ENCODE results near the gene TMEM163. TPM values are rescaled to one million over a fixed set of nuclear protein-coding genes. Genes with fewer than 3 reads are reported as not detected.
A peak's percentile ranks its signal among the peaks of the same experiment; 100 is the strongest.

Gene TMEM163
- total and polyA plus RNA-seq, 4 donors, result 13.7 to 77.7 (median 53.6) TPM

DNA sequence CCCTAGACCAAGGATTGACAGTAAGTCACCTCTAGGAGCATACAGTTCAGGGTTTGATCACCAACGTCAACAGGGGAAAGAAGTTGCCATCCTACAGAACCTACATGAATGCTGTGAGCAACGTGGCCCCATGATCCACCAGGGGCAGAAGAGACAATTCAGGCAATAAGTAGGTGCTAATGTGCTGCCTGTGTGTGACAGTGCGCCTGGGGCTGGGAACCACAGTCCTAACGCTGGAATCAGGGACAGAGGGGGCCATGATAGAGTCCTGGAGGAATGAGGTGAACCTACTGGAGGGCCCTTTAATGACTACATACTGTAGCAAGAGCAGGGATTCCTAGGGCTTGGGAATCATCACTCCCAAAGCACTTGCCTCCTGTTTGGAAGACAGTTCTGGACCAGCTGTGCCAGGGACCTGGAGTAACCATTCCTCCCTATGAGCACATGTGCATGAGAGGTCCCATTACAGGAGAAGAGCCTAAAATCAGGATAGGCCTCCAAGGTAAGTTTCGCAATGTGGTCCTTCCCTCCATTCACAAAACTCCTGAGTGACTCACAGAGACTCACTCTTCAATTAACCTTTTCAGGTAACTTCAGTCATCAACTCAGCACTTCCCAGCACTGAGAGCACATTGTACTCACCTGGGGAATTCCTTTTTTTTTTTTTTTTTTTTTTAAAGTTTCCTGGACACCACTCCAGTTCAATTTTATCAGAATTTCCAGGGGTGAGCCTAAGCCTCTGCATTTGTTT lies 214.0 kb downstream of the TMEM163 start:
- DNase-seq (ENCODE audit: low read depth in 4 of 6, low spot score in 6 of 6), result no peak
- Histone ChIP-seq H3K27me3 (ENCODE audit: control insufficient read depth, insufficient read depth, low read length) (peaks cover 2% of the 10 kb centered on the region), H3K27ac (ENCODE audit: low read depth, low read length) (no peak overlapping the region), H3K4me3 (ENCODE audit: low read depth, low read length) (no peak overlapping the region), H3K4me1 (ENCODE audit: control insufficient read depth, insufficient read depth, low read length) (peaks cover 4% of the 10 kb centered on the region), H3K9me3 (ENCODE audit: control insufficient read depth, insufficient read depth, low read length) (no peaks in the 10 kb centered on the region), H3K36me3 (ENCODE audit: control insufficient read depth, insufficient read depth, low read length) (no peaks in the 10 kb centered on the region)
- WGBS (ENCODE audit: insufficient coverage), result 94% methylated on average over 4 of the region's 5 CpGs

DNA sequence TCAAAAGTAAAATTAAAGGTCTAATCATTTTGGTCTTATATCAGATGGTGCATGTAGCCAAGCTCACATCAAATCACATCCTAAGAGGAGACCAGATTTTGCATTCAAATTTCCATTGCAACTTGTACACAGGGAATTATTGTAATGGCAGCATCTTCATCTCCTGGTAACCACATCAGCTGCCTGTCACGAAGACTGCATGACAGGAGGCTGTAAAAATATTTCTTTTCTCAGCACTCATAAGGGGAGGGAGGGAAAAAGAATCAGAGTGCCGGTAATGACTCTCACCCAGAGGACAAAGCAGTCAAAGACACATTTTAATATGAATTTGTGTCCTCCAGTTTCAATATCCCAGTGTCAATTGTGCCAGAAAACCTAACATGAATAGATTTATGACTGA lies 216.7 kb downstream of the TMEM163 start:
- WGBS (ENCODE audit: insufficient coverage), result no CpG with 5 or more reads among the region's 2 CpGs
- H3K36me3 ChIP-seq (ENCODE audit: control insufficient read depth, insufficient read depth, low read length), result no peaks in the 10 kb centered on the region
- peaks cover 2% of the 10 kb centered on the region for H3K27me3 ChIP-seq (ENCODE audit: control insufficient read depth, insufficient read depth, low read length)
- H3K9me3 ChIP-seq (ENCODE audit: control insufficient read depth, insufficient read depth, low read length), result no peaks in the 10 kb centered on the region
- DNase-seq (ENCODE audit: low read depth in 4 of 6, low spot score in 6 of 6), result peak in 1 of 6 donors; percentile 76
- H3K27ac ChIP-seq (ENCODE audit: low read depth, low read length), result no peak overlapping the region
- peaks cover 4% of the 10 kb centered on the region for H3K4me1 ChIP-seq (ENCODE audit: control insufficient read depth, insufficient read depth, low read length)
- H3K4me3 ChIP-seq (ENCODE audit: low read depth, low read length), result no peak overlapping the region

DNA sequence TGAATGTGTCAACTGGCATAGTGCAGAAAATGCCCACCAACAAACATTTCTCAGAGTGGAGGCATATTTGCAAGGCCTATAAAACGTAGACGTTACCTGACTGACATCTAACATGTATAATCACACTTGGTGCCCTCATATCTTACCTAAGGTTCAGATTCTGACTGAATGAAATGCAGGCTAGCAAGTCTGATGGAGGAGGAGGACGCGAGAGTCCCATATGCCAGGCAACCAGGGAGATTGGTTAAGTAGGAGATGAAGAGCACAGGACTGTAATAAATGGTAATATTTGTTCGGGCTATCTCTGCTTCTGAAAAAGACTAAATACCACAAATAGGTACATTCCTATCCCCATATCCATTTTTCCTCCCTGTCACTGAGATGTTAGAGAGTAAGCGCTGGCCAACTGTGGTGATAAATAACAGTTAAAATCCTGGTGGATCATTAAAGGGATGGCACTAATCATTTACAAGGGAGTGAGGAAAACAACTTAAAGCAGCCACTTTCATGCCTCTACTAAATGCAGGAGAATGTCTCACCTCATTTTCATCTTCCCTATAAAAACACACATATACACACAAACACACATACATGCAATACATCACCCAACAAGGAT lies 217.2 kb downstream of the TMEM163 start:
- no peaks in the 10 kb centered on the region for H3K36me3 ChIP-seq (ENCODE audit: control insufficient read depth, insufficient read depth, low read length)
- peaks cover 2% of the 10 kb centered on the region for H3K27me3 ChIP-seq (ENCODE audit: control insufficient read depth, insufficient read depth, low read length)
- no peaks in the 10 kb centered on the region for H3K9me3 ChIP-seq (ENCODE audit: control insufficient read depth, insufficient read depth, low read length)
- WGBS (ENCODE audit: insufficient coverage), result 92% methylated on average over 2 of the region's 6 CpGs
- peaks cover 4% of the 10 kb centered on the region for H3K4me1 ChIP-seq (ENCODE audit: control insufficient read depth, insufficient read depth, low read length)
- H3K4me3 ChIP-seq (ENCODE audit: low read depth, low read length), result no peak overlapping the region
- peak in 1 of 6 donors; percentile 52 for DNase-seq (ENCODE audit: low read depth in 4 of 6, low spot score in 6 of 6)
- H3K27ac ChIP-seq (ENCODE audit: low read depth, low read length), result no peak overlapping the region

DNA sequence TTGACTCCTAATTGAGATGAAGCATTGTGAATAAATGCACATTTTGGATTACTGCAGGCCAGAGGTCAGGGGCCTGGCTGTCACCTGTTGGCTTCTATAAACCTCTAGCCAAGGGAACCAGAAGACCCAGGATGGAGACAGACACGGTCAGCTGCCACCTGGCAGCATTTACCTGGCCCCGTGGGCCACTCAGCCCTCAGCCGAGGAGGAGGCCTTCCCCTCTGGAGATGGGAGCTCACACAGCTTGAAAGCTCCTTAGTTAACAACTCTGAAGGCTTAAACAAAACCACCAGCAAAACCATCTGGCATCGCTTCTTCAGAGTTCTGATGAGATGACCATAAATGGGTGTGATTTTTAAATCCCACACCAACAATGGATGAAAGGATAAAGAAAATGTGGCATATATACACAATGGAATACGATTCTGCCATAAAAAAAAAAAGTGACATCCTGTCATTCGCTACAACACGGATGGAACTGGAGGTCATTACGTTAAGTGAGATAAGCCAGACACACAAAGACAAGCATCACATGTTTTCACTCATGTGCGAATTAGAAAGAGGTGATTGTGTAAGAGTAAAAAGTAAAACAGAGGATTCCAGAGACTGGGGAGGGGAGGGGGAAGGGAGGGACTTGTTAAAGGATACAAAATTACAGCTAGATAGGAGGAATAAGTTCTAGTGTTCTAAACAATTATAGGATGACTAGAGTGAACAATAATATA lies 218.4 kb downstream of the TMEM163 start:
- WGBS (ENCODE audit: insufficient coverage), result 83% methylated on average over 3 of the region's 9 CpGs

DNA sequence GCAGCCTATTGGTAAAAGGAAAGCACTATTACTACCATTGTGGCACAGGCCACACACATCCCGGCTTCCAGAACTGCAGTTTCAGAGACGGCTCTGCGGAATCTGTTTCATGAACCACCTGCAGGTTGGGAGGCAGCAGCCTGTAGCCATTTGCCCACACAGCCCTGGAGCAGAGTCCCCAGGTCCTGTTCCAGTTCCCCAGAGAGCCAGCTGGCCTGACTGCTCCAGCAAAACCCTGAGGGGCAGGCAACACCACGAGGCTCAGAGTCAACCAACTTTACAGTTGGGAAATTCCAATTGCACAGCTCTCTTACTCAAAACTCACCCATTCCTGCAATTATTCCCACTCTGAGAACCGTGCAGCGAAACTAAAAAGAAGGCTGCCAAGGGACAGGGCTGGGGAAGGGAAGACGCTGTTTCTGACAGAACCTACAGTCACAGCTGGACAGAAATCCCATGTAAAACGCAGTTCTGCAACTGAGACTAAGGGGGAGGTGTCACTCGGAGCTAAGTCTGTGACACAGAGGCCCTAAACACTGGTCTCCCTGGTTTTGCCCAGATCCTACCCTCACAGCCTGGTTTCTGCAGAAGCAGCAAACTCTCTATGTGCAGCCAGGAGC lies 219.4 kb downstream of the TMEM163 start:
- Histone ChIP-seq H3K4me3 (ENCODE audit: low read depth, low read length) (no peak overlapping the region), H3K27me3 (ENCODE audit: control insufficient read depth, insufficient read depth, low read length) (peaks cover 2% of the 10 kb centered on the region), H3K4me1 (ENCODE audit: control insufficient read depth, insufficient read depth, low read length) (peaks cover 4% of the 10 kb centered on the region), H3K36me3 (ENCODE audit: control insufficient read depth, insufficient read depth, low read length) (no peaks in the 10 kb centered on the region), H3K9me3 (ENCODE audit: control insufficient read depth, insufficient read depth, low read length) (no peaks in the 10 kb centered on the region), H3K27ac (ENCODE audit: low read depth, low read length) (no peak overlapping the region)
- 58% methylated on average over 8 of the region's 9 CpGs for WGBS (ENCODE audit: insufficient coverage)
- DNase-seq (ENCODE audit: low read depth in 4 of 6, low spot score in 6 of 6), result no peak

More for the DNA sequence above, 218.4 kb downstream of the TMEM163 start:
- DNase-seq (ENCODE audit: low read depth in 4 of 6, low spot score in 6 of 6), result no peak
- Histone ChIP-seq H3K4me3 (ENCODE audit: low read depth, low read length) (no peak overlapping the region), H3K36me3 (ENCODE audit: control insufficient read depth, insufficient read depth, low read length) (no peaks in the 10 kb centered on the region), H3K4me1 (ENCODE audit: control insufficient read depth, insufficient read depth, low read length) (peaks cover 4% of the 10 kb centered on the region), H3K27ac (ENCODE audit: low read depth, low read length) (no peak overlapping the region), H3K27me3 (ENCODE audit: control insufficient read depth, insufficient read depth, low read length) (peaks cover 2% of the 10 kb centered on the region), H3K9me3 (ENCODE audit: control insufficient read depth, insufficient read depth, low read length) (no peaks in the 10 kb centered on the region)

DNA sequence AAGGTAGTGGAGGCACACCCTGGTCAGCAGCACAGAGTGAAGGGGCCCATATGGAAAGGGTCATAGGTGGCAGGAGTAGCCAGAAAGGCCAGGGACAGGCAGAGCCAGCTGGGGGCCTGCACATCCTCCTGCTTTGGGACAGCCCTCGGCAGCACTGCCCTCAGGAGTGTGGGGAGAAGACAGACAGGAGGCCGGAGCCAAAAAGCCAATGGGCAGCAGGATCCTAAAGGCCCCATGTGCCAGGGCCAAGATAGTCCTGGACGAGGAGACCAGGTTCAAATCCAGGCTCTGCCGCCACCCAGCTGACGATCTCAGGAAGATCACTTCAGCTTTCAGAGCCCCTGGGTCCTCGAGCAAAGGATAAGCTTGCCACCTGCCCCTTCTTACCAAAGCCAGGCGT lies 220.1 kb downstream of the TMEM163 start:
- Histone ChIP-seq H3K4me3 (ENCODE audit: low read depth, low read length) (no peak overlapping the region), H3K27ac (ENCODE audit: low read depth, low read length) (no peak overlapping the region), H3K36me3 (ENCODE audit: control insufficient read depth, insufficient read depth, low read length) (no peaks in the 10 kb centered on the region), H3K9me3 (ENCODE audit: control insufficient read depth, insufficient read depth, low read length) (no peaks in the 10 kb centered on the region), H3K27me3 (ENCODE audit: control insufficient read depth, insufficient read depth, low read length) (peaks cover 2% of the 10 kb centered on the region), H3K4me1 (ENCODE audit: control insufficient read depth, insufficient read depth, low read length) (peaks cover 4% of the 10 kb centered on the region)
- 89% methylated on average over 5 of the region's 7 CpGs for WGBS (ENCODE audit: insufficient coverage)
- DNase-seq (ENCODE audit: low read depth in 4 of 6, low spot score in 6 of 6), result no peak

DNA sequence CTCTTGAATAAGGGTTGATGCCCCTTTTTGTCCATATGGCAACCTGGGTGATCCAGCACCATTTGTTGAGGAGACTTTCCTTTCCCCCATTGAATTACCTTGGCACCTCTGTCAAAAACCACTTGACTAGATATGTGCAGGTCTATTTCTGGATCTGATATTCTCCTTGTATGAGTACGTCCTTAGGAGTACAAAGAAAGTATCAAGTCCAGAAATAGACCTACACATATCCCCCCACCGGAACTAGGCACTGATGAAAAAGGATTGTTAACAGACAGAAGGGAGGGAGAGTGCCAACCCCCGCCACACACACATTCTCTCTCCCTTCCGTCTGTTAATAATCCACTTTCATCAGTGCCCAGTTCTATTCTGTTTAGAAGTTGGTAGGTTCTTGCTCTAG lies 225.0 kb downstream of the TMEM163 start:
- no peak overlapping the region for H3K4me3 ChIP-seq (ENCODE audit: low read depth, low read length)
- no peaks in the 10 kb centered on the region for H3K27me3 ChIP-seq (ENCODE audit: control insufficient read depth, insufficient read depth, low read length)
- no peaks in the 10 kb centered on the region for H3K9me3 ChIP-seq (ENCODE audit: control insufficient read depth, insufficient read depth, low read length)
- no peak for DNase-seq (ENCODE audit: low read depth in 4 of 6, low spot score in 6 of 6)
- H3K36me3 ChIP-seq (ENCODE audit: control insufficient read depth, insufficient read depth, low read length), result no peaks in the 10 kb centered on the region
- no peak overlapping the region for H3K27ac ChIP-seq (ENCODE audit: low read depth, low read length)
- no CpG with 5 or more reads among the region's 4 CpGs for WGBS (ENCODE audit: insufficient coverage)
- no peaks in the 10 kb centered on the region for H3K4me1 ChIP-seq (ENCODE audit: control insufficient read depth, insufficient read depth, low read length)

DNA sequence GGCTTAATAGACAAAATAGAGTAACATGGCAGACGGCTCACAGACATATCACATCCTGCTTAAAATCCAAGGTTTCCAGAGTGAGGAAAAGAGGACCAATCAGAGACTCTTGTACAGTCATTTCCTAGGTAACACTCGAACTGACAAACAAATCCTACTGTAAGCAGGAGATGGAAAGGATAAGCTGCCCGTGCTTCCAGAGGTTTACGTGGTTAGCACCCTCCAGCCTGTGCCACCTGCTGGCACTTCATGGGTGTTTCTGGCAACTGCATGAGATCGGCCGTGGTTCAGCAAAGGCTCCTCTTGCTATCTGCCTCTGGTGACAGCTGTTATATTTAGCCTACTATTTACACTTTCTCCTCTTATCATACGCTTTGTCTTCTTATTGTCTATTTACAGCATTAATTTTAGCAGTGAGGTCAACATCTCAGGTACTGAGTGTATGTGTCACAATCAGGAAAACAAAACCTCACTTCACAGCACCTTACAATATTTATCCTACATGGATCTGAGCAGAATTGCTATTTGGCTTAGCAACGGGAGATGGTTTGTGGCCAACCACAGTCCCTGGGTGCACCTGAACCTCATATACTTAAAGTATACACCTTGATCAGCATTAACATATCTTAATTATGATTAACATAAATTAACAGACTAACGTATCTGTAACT lies 226.9 kb downstream of the TMEM163 start:
- no peaks in the 10 kb centered on the region for H3K4me1 ChIP-seq (ENCODE audit: control insufficient read depth, insufficient read depth, low read length)
- peak in 2 of 6 donors; percentile 20 to 62 for DNase-seq (ENCODE audit: low read depth in 4 of 6, low spot score in 6 of 6)
- H3K27ac ChIP-seq (ENCODE audit: low read depth, low read length), result no peak overlapping the region
- H3K4me3 ChIP-seq (ENCODE audit: low read depth, low read length), result no peak overlapping the region
- WGBS (ENCODE audit: insufficient coverage), result 51% methylated on average over 4 of the region's 9 CpGs
- no peaks in the 10 kb centered on the region for H3K27me3 ChIP-seq (ENCODE audit: control insufficient read depth, insufficient read depth, low read length)
- H3K36me3 ChIP-seq (ENCODE audit: control insufficient read depth, insufficient read depth, low read length), result no peaks in the 10 kb centered on the region
- no peaks in the 10 kb centered on the region for H3K9me3 ChIP-seq (ENCODE audit: control insufficient read depth, insufficient read depth, low read length)

DNA sequence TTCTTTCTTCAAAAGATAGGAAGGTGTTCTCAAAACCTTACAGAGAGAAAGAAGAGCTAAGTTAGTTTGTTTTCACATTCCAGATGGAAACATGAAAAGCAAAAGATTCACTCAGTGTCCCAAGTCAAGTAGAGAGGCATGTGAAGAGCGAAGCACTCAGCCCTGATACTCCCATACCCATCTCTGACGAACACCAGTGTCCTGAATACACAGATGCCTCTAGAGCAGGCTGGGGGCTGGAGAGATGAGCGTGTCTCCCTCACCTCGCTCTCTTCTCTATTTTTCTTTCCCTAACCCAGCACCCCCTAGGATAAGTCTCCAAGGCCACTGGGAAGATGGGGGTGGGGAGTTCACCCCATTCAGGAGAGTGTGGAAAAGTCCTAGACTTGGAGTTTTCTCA lies 227.8 kb downstream of the TMEM163 start:
- 90% methylated on average over 2 of the region's 4 CpGs for WGBS (ENCODE audit: insufficient coverage)
- no peak for DNase-seq (ENCODE audit: low read depth in 4 of 6, low spot score in 6 of 6)
- H3K4me3 ChIP-seq (ENCODE audit: low read depth, low read length), result no peak overlapping the region
- H3K36me3 ChIP-seq (ENCODE audit: control insufficient read depth, insufficient read depth, low read length), result no peaks in the 10 kb centered on the region
- H3K9me3 ChIP-seq (ENCODE audit: control insufficient read depth, insufficient read depth, low read length), result no peaks in the 10 kb centered on the region
- no peaks in the 10 kb centered on the region for H3K4me1 ChIP-seq (ENCODE audit: control insufficient read depth, insufficient read depth, low read length)
- no peaks in the 10 kb centered on the region for H3K27me3 ChIP-seq (ENCODE audit: control insufficient read depth, insufficient read depth, low read length)
- no peak overlapping the region for H3K27ac ChIP-seq (ENCODE audit: low read depth, low read length)
